Transverse colon (tissue), 4 donors: ENCODE measurements around the gene RELT. TPM values are rescaled to one million over a fixed set of nuclear protein-coding genes. Genes with fewer than 3 reads are reported as not detected.

ENCODE experiments used
- DNase-seq: peaks from one replicate; pipeline ENCODE4 v3.0.0-alpha.2; 2019
- H3K27ac ChIP-seq, 4 donors: fragments of 200-600 bp; sonication (generic); 2 replicates each; pipeline ENCODE4 v1.5.1; 2016 to 2018; ENCODE audit warnings: inconsistent platforms in 4 of 4
- H3K27me3 ChIP-seq: fragments of 200-600 bp; sonication (generic); 2 replicates; pipeline ENCODE4 v1.5.1; 2017; ENCODE audit warnings: inconsistent platforms
- H3K36me3 ChIP-seq, 4 donors: fragments of 200-600 bp; sonication (generic); 2 replicates each; pipeline ENCODE4 v1.5.1; 2017 to 2019; ENCODE audit warnings: inconsistent platforms in 4 of 4
- H3K4me1 ChIP-seq, 4 donors: fragments of 200-600 bp; sonication (generic); 2 replicates each; pipeline ENCODE4 v1.5.1; 2017 to 2020; ENCODE audit warnings: inconsistent platforms in 4 of 4
- H3K4me3 ChIP-seq, 4 donors: fragments of 200-600 bp; sonication (generic); 1 replicate in 1 of 4; 2 replicates in 3 of 4; pipeline versions ENCODE4 v1.5.1 to v1.6.1; 2017 to 2019; ENCODE audit warnings: inconsistent platforms in 4 of 4
- H3K9me3 ChIP-seq, 2 donors: fragments of 200-600 bp; sonication (generic); 2 replicates each; pipeline ENCODE4 v1.5.1; 2017 to 2019; ENCODE audit warnings: inconsistent platforms in 2 of 2
- CTCF ChIP-seq, 5 experiments: fragments of 200-600 bp in 3 of 5; fragments of 450-650 bp in 2 of 5; sonication (generic) in 3 of 5; IDR thresholded peaks; 1 replicate in 2 of 5; 2 replicates in 3 of 5; pipeline ENCODE4 v1.5.1; 2016 to 2017; ENCODE audit warnings: antibody characterized with exemption in 5 of 5, inconsistent platforms in 3 of 5, mild to moderate bottlenecking in 2 of 5, moderate library complexity in 1 of 5
- EP300 ChIP-seq: sonication (generic); formaldehyde crosslinking; IDR thresholded peaks from one replicate; pipeline ENCODE4 v1.6.1; 2017; ENCODE audit warnings: antibody characterized with exemption, low read depth
- POLR2A ChIP-seq: fragments of 450-650 bp; IDR thresholded peaks from one replicate; pipeline ENCODE4 v1.6.1; 2016; ENCODE audit warnings: antibody characterized with exemption, mild to moderate bottlenecking, moderate library complexity
- POLR2AphosphoS5 ChIP-seq, 3 donors: sonication (generic); formaldehyde crosslinking; IDR thresholded peaks; one replicate each; pipeline ENCODE4 v1.6.1; 2016; ENCODE audit warnings: antibody characterized with exemption in 3 of 3
- WGBS, 2 donors: methylation state at CpG; one replicate each; pipeline ENCODE4 v1.1.5; 2018; ENCODE audit warnings: low coverage in 1 of 2; 5-methylcytosine and 5-hydroxymethylcytosine counted together
- in situ Hi-C, 4 donors: fragments of 200-750 bp; cut with MboI; loops; one replicate each; pipeline versions ENCODE4 v1.15.0 to v1.15.1; 2017; ENCODE audit warnings: low sequenced_read_pairs in 3 of 4, low pct_ligation_motif_present in 1 of 4, low pct_unique_long_range_greater_than_20kb in 1 of 4
- intact Hi-C: fragments of 100-400 bp; cut with DNase I; formaldehyde crosslinking; loops from one replicate; pipeline ENCODE4 v1.15.1; 2023; ENCODE audit warnings: low total_unique reads
- total RNA-seq, 4 donors: library from RNA; depleted of rRNA; stranded (reverse); fragments of >200 nt; gene quantifications; one replicate each; pipeline ENCODE4 v1.1.0, GENCODE V29; 2016

RELT gene
- total RNA-seq, 4 donors from 2014 or later = 2.0 to 10.1 (median 6.1) TPM

GRCh38 chr11:73384531-73384871 is 8.3 kb downstream of the RELT start:
- no peaks in the 10 kb centered on the region for H3K27me3 ChIP-seq
- no peaks in the 10 kb centered on the region for H3K36me3 ChIP-seq
- WGBS, 2 donors = 86% methylated on average over 4 of the region's 4 CpGs; no CpG with 5 or more reads in 1 of the 2 donors
- H3K27ac ChIP-seq = peak overlapping the region; percentile 47 to 66 (median 57)
- H3K4me3 ChIP-seq = no peak overlapping the region
- DNase-seq = no peak
- intact Hi-C loops (no loop called here), in situ Hi-C loops (no loop called here)
- no peak for TF ChIP-seq POLR2AphosphoS5 (IDR thresholded peaks at IDR 0.05)
- TF ChIP-seq CTCF (IDR thresholded peaks at IDR 0.05) = no peak
- no peak for TF ChIP-seq POLR2A
- TF ChIP-seq EP300 = no peak
- H3K9me3 ChIP-seq = no peaks in the 10 kb centered on the region
- peaks cover 7 to 47% (median 17%) of the 10 kb centered on the region in 4 donors for H3K4me1 ChIP-seq

GRCh38 chr11:73384872-73385689 is 8.9 kb downstream of the RELT start:
- H3K9me3 ChIP-seq = no peaks in the 10 kb centered on the region
- TF ChIP-seq POLR2AphosphoS5 (IDR thresholded peaks at IDR 0.05) = no peak
- no peak for TF ChIP-seq CTCF (IDR thresholded peaks at IDR 0.05)
- no peak for TF ChIP-seq POLR2A
- TF ChIP-seq EP300 = no peak
- peaks cover 7 to 47% (median 14%) of the 10 kb centered on the region in 4 donors for H3K4me1 ChIP-seq
- no peak overlapping the region for H3K4me3 ChIP-seq
- intact Hi-C loops (no loop called here), in situ Hi-C loops (no loop called here)
- WGBS, 2 donors = 60% methylated on average over 21 of the region's 21 CpGs; no CpG with 5 or more reads in 1 of the 2 donors
- peak overlapping the region; percentile 47 to 66 (median 57) for H3K27ac ChIP-seq
- no peaks in the 10 kb centered on the region for H3K36me3 ChIP-seq
- H3K27me3 ChIP-seq = no peaks in the 10 kb centered on the region
- DNase-seq = peak; percentile 71

GRCh38 chr11:73386016-73386415 is 9.8 kb downstream of the RELT start:
- in situ Hi-C loops = no loop called here
- 75% methylated on average over 8 of the region's 8 CpGs; no CpG with 5 or more reads in 1 of the 2 donors for WGBS, 2 donors
- H3K4me3 ChIP-seq = no peak overlapping the region
- no peaks in the 10 kb centered on the region for H3K36me3 ChIP-seq
- H3K4me1 ChIP-seq = peaks cover 7 to 47% (median 13%) of the 10 kb centered on the region in 4 donors
- intact Hi-C loops = no loop called here
- no peaks in the 10 kb centered on the region for H3K9me3 ChIP-seq
- H3K27me3 ChIP-seq = no peaks in the 10 kb centered on the region
- TF ChIP-seq POLR2A = no peak
- peak overlapping the region; percentile 46 to 66 (median 51) for H3K27ac ChIP-seq
- peak; percentile 40 for DNase-seq

GRCh38 chr11:73386546-73386945 is 10.3 kb downstream of the RELT start:
- Histone ChIP-seq H3K4me1 (peaks cover 7 to 47% (median 13%) of the 10 kb centered on the region in 4 donors), H3K4me3 (no peak overlapping the region), H3K27ac (peak overlapping the region; percentile 46 to 66 (median 51)), H3K27me3 (no peaks in the 10 kb centered on the region), H3K36me3 (no peaks in the 10 kb centered on the region), H3K9me3 (no peaks in the 10 kb centered on the region)
- intact Hi-C loops = no loop called here
- DNase-seq = no peak
- no peak for TF ChIP-seq POLR2AphosphoS5 (IDR thresholded peaks at IDR 0.05)
- no peak for TF ChIP-seq POLR2A
- no peak for TF ChIP-seq CTCF (IDR thresholded peaks at IDR 0.05)
- 81 to 100% methylated on average over 2 to 8 of the region's 8 CpGs for WGBS, 2 donors
- in situ Hi-C loops = no loop called here
